A549 (cell line): ENCODE measurements around the gene PTH2. TPM values are rescaled to one million over a fixed set of nuclear protein-coding genes. Genes with fewer than 3 reads are reported as not detected.

Experiments
- polyA plus RNA-seq, 4 experiments: library from polyadenylated mRNA; depleted of rRNA in 3 of 4; stranded (reverse); fragments of >200 nt; fragmentation: RNase III in 1 of 4; extraction: RNeasy Plus Mini Kit Qiagen cat#74134 plus additional on column Dnase treatment in 1 of 4; gene quantifications; 2 replicates in 3 of 4; 3 replicates in 1 of 4; pipeline ENCODE4 v1.2.3, GENCODE V29; 2011 to 2017

The PTH2 gene
- polyA plus RNA-seq, 2 of the 4 experiments (the other 2 are of a cell fraction): not detected

Other genes with a start within 250 kb of the PTH2 start
- gene SLC6A16, start 98.2 kb downstream of the PTH2 start, polyA plus RNA-seq (2011; rRNA removed): 5.9 and 8.6 TPM in 2 replicates
- 2.4 to 3.2 TPM (median 3.2 TPM) in 3 replicates for gene SLC6A16, start 98.2 kb downstream of the PTH2 start, polyA plus RNA-seq (2017; fragmentation: RNase III; extraction: RNeasy Plus Mini Kit Qiagen cat#74134 plus additional on column Dnase treatment)
- gene CD37, start 88.0 kb downstream of the PTH2 start, polyA plus RNA-seq (2011; rRNA removed): not detected in 2 replicates
- gene CD37, start 88.0 kb downstream of the PTH2 start, polyA plus RNA-seq (2017; fragmentation: RNase III; extraction: RNeasy Plus Mini Kit Qiagen cat#74134 plus additional on column Dnase treatment): 0.13 to 0.22 TPM in 2 of 3 replicates, not detected in the other
- 15.9 and 20.3 TPM in 2 replicates for gene TEAD2, start 61.0 kb downstream of the PTH2 start, polyA plus RNA-seq (2011; rRNA removed)
- gene TEAD2, start 61.0 kb downstream of the PTH2 start, polyA plus RNA-seq (2017; fragmentation: RNase III; extraction: RNeasy Plus Mini Kit Qiagen cat#74134 plus additional on column Dnase treatment): 19.0 to 26.3 TPM (median 25.3 TPM) in 3 replicates
- 0.53 and 0.91 TPM in 2 replicates for gene DKKL1, start 59.6 kb downstream of the PTH2 start, polyA plus RNA-seq (2011; rRNA removed)
- 0.26 to 0.68 TPM (median 0.37 TPM) in 3 replicates for gene DKKL1, start 59.6 kb downstream of the PTH2 start, polyA plus RNA-seq (2017; fragmentation: RNase III; extraction: RNeasy Plus Mini Kit Qiagen cat#74134 plus additional on column Dnase treatment)
- gene KASH5, start 35.2 kb downstream of the PTH2 start, polyA plus RNA-seq (2011; rRNA removed): 0.08 TPM in 2 replicates
- gene KASH5, start 35.2 kb downstream of the PTH2 start, polyA plus RNA-seq (2017; fragmentation: RNase III; extraction: RNeasy Plus Mini Kit Qiagen cat#74134 plus additional on column Dnase treatment): 0.17 TPM in 1 of 3 replicates, not detected in the others
- 0.06 TPM in 1 of 2 replicates, not detected in the other for gene GFY, start 1.9 kb upstream of the PTH2 start, polyA plus RNA-seq (2011; rRNA removed)
- gene GFY, start 1.9 kb upstream of the PTH2 start, polyA plus RNA-seq (2017; fragmentation: RNase III; extraction: RNeasy Plus Mini Kit Qiagen cat#74134 plus additional on column Dnase treatment): 0.16 to 0.18 TPM in 2 of 3 replicates, not detected in the other
- 0.48 and 0.50 TPM in 2 replicates for gene SLC17A7, start 18.1 kb upstream of the PTH2 start, polyA plus RNA-seq (2011; rRNA removed)
- 0.35 to 0.44 TPM (median 0.39 TPM) in 3 replicates for gene SLC17A7, start 18.1 kb upstream of the PTH2 start, polyA plus RNA-seq (2017; fragmentation: RNase III; extraction: RNeasy Plus Mini Kit Qiagen cat#74134 plus additional on column Dnase treatment)
- gene PIH1D1, start 28.4 kb upstream of the PTH2 start, polyA plus RNA-seq (2011; rRNA removed): 74.1 and 89.7 TPM in 2 replicates
- 96.8 to 114 TPM (median 113 TPM) in 3 replicates for gene PIH1D1, start 28.4 kb upstream of the PTH2 start, polyA plus RNA-seq (2017; fragmentation: RNase III; extraction: RNeasy Plus Mini Kit Qiagen cat#74134 plus additional on column Dnase treatment)
- gene ALDH16A1, start 29.8 kb upstream of the PTH2 start, polyA plus RNA-seq (2011; rRNA removed): 9.7 and 10.2 TPM in 2 replicates
- gene ALDH16A1, start 29.8 kb upstream of the PTH2 start, polyA plus RNA-seq (2017; fragmentation: RNase III; extraction: RNeasy Plus Mini Kit Qiagen cat#74134 plus additional on column Dnase treatment): 19.9 to 23.0 TPM (median 23.0 TPM) in 3 replicates
- 0.42 and 0.58 TPM in 2 replicates for gene FLT3LG, start 50.8 kb upstream of the PTH2 start, polyA plus RNA-seq (2011; rRNA removed)
- gene FLT3LG, start 50.8 kb upstream of the PTH2 start, polyA plus RNA-seq (2017; fragmentation: RNase III; extraction: RNeasy Plus Mini Kit Qiagen cat#74134 plus additional on column Dnase treatment): 0.99 to 1.2 TPM (median 1.0 TPM) in 3 replicates
- gene RPL13A, start 64.2 kb upstream of the PTH2 start, polyA plus RNA-seq (2011; rRNA removed): 5,391 and 5,410 TPM in 2 replicates
- gene RPL13A, start 64.2 kb upstream of the PTH2 start, polyA plus RNA-seq (2017; fragmentation: RNase III; extraction: RNeasy Plus Mini Kit Qiagen cat#74134 plus additional on column Dnase treatment): 3,383 to 3,595 TPM (median 3,438 TPM) in 3 replicates
- gene RPS11, start 73.0 kb upstream of the PTH2 start, polyA plus RNA-seq (2011; rRNA removed): 2,624 and 3,014 TPM in 2 replicates
- gene RPS11, start 73.0 kb upstream of the PTH2 start, polyA plus RNA-seq (2017; fragmentation: RNase III; extraction: RNeasy Plus Mini Kit Qiagen cat#74134 plus additional on column Dnase treatment): 3,721 to 3,877 TPM (median 3,793 TPM) in 3 replicates
- 25.7 and 32.0 TPM in 2 replicates for gene FCGRT, start 89.2 kb upstream of the PTH2 start, polyA plus RNA-seq (2011; rRNA removed)
- 20.0 to 28.4 TPM (median 28.4 TPM) in 3 replicates for gene FCGRT, start 89.2 kb upstream of the PTH2 start, polyA plus RNA-seq (2017; fragmentation: RNase III; extraction: RNeasy Plus Mini Kit Qiagen cat#74134 plus additional on column Dnase treatment)
- 0.31 and 0.41 TPM in 2 replicates for gene RCN3, start 104.6 kb upstream of the PTH2 start, polyA plus RNA-seq (2011; rRNA removed)
- 1.6 to 2.1 TPM (median 1.8 TPM) in 3 replicates for gene RCN3, start 104.6 kb upstream of the PTH2 start, polyA plus RNA-seq (2017; fragmentation: RNase III; extraction: RNeasy Plus Mini Kit Qiagen cat#74134 plus additional on column Dnase treatment)
- 49.0 and 52.5 TPM in 2 replicates for gene NOSIP, start 157.1 kb upstream of the PTH2 start, polyA plus RNA-seq (2011; rRNA removed)
- gene NOSIP, start 157.1 kb upstream of the PTH2 start, polyA plus RNA-seq (2017; fragmentation: RNase III; extraction: RNeasy Plus Mini Kit Qiagen cat#74134 plus additional on column Dnase treatment): 98.0 to 105 TPM (median 101 TPM) in 3 replicates
- 0.53 and 0.82 TPM in 2 replicates for gene PRRG2, start 157.9 kb upstream of the PTH2 start, polyA plus RNA-seq (2011; rRNA removed)
- gene PRRG2, start 157.9 kb upstream of the PTH2 start, polyA plus RNA-seq (2017; fragmentation: RNase III; extraction: RNeasy Plus Mini Kit Qiagen cat#74134 plus additional on column Dnase treatment): 0.68 to 1.1 TPM (median 1.0 TPM) in 3 replicates
- 0.78 and 1.6 TPM in 2 replicates for gene PRR12, start 167.7 kb upstream of the PTH2 start, polyA plus RNA-seq (2011; rRNA removed)
- gene PRR12, start 167.7 kb upstream of the PTH2 start, polyA plus RNA-seq (2017; fragmentation: RNase III; extraction: RNeasy Plus Mini Kit Qiagen cat#74134 plus additional on column Dnase treatment): 13.0 to 16.3 TPM (median 15.6 TPM) in 3 replicates
- gene RRAS, start 216.7 kb upstream of the PTH2 start, polyA plus RNA-seq (2011; rRNA removed): 45.9 and 47.6 TPM in 2 replicates
- gene RRAS, start 216.7 kb upstream of the PTH2 start, polyA plus RNA-seq (2017; fragmentation: RNase III; extraction: RNeasy Plus Mini Kit Qiagen cat#74134 plus additional on column Dnase treatment): 49.2 to 55.4 TPM (median 50.2 TPM) in 3 replicates
- 4.0 and 6.1 TPM in 2 replicates for gene SCAF1, start 218.8 kb upstream of the PTH2 start, polyA plus RNA-seq (2011; rRNA removed)
- gene SCAF1, start 218.8 kb upstream of the PTH2 start, polyA plus RNA-seq (2017; fragmentation: RNase III; extraction: RNeasy Plus Mini Kit Qiagen cat#74134 plus additional on column Dnase treatment): 41.0 to 47.9 TPM (median 47.2 TPM) in 3 replicates
- 54.0 and 68.6 TPM in 2 replicates for gene IRF3, start 242.4 kb upstream of the PTH2 start, polyA plus RNA-seq (2011; rRNA removed)
- 88.5 to 114 TPM (median 103 TPM) in 3 replicates for gene IRF3, start 242.4 kb upstream of the PTH2 start, polyA plus RNA-seq (2017; fragmentation: RNase III; extraction: RNeasy Plus Mini Kit Qiagen cat#74134 plus additional on column Dnase treatment)
- gene BCL2L12, start 242.5 kb upstream of the PTH2 start, polyA plus RNA-seq (2011; rRNA removed): 26.6 and 29.2 TPM in 2 replicates
- gene BCL2L12, start 242.5 kb upstream of the PTH2 start, polyA plus RNA-seq (2017; fragmentation: RNase III; extraction: RNeasy Plus Mini Kit Qiagen cat#74134 plus additional on column Dnase treatment): 47.8 to 53.0 TPM (median 48.6 TPM) in 3 replicates